HG03521 (cell line): ENCODE data around the gene VWA8.

Experiments used
- ATAC-seq: cut with Tn5 transposase; IDR thresholded peaks from one replicate; pipeline ENCODE4 v1.9.1; 2021; ENCODE audit warnings: mild to moderate bottlenecking, moderate library complexity; ENCODE audit not compliant: unreplicated experiment

Gene VWA8

DNA sequence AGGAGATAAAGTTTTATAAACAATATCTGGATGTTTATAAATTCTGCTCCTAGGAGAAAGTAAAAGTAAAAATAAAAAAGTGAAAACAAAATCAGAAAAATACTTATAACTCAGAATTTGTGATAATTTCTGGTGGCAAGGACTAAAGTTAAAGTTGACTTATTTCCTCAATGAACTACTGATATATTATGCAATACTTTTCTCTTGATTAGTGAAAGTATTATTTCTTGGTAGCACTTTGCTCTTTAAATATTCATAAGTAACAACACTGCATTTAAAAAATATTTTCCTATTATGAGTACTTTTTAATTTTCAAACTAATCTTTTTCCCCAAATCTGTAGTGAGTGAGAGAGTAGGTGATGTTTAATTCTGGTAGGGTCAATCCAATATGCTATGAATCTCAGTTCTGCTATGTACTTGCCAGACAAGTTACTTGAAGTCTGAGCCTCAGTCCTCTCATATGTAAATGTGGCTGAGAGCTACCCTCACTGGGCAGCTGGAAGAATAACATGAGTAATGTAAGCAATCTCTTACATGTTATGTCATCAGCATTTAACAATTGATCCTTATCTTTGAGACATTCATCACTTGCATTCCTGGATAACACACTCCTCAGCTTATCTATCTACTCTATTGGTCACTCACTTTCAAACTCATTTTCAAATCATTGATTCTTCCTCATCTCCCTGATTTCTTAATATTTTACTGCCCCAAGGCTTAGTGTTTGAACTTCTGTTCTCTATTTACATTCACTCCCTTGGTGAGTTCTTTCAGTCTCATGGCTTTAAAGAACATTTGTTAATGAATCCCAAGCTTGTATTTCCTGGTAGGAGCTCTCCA is 264.5 kb downstream of the VWA8 start:
- no peak for ATAC-seq

DNA sequence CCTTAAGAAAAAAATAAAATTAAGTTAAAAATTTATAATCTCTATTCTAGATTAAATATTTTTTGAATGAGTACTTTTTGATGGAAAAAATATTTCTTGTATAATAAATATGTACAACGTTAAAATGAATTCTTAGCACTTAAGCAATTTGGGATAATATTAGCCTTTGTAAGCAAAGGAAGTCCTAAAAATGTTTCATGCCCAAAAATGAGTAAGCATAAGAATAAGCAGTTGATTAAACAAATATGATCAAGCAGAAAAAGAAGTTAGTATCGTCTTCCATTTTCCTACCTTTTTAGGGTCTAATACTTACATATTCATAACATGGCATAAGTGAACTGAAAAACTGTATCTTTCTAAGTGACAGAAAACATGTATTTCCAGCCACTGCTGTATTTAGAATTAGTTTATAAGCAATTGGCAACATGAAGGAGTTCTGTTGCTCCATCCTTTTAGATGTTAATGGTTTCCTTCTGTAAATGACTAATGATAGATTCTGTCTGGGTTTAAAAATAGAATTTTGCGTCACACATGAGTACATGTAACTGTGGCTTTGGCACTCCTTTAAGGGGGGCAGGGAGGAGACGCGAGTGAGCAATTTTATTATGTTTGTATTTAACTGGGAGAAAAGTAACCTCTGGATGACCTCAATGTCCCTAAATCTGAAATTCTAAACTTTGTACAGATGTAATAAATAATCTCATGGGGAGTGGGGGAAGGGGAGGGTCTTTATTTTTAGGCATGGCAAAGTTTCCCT is 266.2 kb downstream of the VWA8 start:
- ATAC-seq, result no peak

DNA sequence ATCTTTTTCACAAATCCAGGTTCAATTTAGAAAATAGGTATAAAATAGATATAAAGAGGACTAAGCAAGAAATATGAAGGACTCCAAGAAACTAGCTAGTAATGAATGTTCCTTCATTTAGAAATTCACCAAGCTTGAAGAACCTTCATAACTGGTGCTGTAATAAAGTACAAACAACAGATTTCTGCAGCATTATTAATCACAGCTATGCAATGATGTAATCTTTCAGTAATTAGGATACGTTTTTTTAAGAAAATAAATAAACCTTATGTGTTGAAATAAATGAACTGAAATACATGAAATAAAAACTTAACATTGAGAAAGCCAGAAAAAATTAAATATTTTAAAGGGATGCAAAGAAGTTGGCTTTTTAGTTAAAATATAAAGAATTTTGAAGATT is 267.5 kb downstream of the VWA8 start:
- ATAC-seq, result no peak

DNA sequence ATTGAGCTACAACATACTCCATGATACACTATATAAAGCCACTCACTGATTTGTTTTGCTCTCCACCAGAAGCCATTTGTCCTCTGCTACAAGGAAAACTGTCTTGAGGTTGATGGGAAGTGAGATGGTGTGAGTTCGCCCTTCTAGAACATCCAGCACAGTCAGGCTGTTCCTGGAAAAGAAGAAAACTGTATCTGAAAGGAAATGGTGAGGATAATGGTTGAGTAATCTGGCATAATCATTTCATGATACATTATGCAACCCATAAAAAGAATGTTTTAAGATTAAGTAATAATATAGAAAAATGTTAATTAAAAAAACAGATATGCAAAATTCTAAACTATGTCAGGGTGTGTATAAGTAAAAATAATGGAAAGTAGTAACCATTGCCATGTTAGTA is 269.6 kb downstream of the VWA8 start:
- no peak for ATAC-seq

DNA sequence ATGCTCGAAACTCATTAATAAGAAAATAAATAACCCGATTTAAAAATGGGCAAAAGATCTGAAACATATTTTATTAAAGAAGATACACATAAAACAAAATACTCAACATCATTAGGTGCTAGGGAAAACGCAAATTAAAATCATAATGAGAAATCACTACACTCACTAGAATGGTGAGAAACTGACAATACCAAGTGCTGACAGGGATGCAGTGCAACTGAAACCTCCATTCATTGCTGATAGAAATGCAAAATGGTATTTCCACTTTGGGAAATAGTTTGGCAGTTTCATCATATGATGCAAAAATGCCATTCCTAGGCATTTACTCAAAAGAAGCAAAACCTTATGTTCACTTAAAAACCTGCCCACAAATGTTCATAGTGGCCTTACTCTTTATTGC is 278.1 kb downstream of the VWA8 start:
- ATAC-seq, result no peak

DNA sequence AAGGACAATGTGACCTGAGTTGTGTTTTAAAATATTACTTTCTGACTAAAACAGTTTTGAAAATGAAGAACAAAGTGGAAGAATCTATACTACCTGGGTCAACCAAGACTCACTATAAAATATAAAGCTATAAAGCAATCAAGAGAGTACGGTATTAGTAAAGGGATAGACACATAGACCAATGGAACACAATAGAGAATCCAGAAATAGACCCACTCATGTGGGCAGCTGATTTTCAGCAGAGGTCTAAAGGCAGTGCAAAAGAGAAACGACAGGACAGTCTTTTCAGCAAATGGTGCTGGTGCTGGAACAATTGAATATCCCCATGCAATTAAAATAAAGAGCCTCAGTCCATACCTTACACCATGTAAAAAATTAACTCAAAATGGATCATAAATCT is 278.9 kb downstream of the VWA8 start:
- no peak for ATAC-seq

DNA sequence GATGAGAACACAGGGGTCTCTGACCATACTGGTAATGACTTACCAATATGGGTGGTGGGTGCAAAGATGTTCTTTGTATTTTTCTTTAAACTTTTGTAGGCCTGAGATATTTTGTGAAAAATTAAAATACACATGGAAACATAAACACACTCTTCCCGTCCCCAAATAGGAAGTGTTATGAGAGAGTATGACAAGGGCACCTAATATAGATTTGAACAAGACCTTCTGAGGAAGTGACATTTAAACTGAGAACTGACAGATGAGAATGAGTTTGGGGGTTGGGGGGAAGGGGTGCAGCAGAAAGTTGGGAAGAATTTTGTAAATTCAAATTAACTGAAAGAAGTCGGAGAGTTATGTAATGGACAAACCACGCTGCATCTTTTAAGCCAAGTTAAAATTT is 279.3 kb downstream of the VWA8 start:
- ATAC-seq, result no peak

DNA sequence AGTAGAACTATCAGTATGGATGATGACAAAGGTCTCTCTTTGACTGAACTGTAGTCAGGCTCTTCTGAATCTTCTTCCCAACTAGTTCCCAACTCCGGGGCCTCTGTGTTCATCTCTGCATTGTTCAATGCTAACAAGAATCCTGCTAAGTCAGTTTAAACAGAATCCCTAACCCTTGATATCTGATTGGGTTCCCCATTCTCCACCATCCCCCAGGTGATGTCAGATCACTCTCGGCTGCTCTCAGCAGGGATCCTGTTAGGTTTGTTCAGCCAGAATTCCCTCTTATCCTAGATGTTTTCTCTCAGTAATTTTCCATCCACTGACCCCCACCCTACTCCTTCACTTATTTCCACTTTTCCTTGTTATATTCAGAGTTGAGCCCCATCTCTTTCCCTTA is 280.0 kb downstream of the VWA8 start:
- ATAC-seq, result no peak

DNA sequence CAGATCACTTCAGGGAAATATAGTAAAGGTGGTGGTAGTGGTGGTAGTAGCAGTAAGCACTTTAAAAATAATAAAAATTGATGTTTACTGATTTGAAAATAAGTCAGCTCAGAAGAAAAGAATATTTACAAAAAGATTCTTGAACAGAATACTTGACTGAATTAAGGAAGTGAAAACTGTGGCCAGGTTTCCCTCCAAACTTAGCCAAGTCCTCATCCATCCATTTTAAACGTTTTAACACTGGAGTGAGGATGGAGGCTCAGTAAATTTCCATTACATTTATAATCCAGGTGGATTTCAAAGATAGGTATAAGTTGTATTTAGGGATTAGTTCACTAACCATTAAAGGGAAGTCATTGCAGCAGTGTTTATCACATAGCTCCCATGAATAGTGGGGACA is 282.1 kb downstream of the VWA8 start:
- no peak for ATAC-seq

DNA sequence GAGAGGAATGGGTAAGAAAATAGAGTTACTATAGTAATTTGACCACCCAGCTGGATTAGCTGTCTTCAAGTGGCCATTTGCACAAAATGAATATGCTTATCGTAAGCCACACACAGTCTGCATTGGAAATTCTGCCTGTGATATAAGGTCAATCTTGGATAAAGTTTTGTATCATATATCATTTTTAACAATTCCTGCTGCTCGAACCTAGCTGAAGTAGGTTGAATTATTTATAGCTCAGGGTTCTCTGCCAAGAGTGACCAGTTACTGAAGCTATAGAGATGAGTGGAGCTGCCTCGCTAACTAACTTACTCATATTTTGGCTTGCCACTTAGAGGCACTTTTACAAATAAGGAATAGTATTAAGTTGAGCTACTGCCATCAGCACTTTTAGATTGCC is 282.7 kb downstream of the VWA8 start:
- no peak for ATAC-seq

DNA sequence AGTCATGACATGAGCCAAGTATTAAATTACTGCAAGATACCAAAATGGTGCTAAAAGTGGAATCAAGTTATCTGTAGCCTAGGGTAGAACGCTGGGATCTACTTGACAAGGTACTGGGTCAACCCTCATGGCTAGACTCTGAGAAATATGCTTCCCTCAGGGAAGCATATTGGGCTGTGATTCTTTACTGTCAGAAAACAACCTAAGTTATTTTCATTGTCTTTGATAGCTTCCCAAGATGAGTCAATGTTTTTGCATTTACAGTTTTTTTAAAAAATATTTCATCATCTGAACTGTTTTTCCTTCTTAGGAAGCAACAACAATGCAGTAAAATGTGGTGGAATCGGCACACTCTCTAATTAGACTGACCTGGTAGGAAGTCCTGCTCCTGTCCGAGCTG is 285.6 kb downstream of the VWA8 start:
- no peak for ATAC-seq

DNA sequence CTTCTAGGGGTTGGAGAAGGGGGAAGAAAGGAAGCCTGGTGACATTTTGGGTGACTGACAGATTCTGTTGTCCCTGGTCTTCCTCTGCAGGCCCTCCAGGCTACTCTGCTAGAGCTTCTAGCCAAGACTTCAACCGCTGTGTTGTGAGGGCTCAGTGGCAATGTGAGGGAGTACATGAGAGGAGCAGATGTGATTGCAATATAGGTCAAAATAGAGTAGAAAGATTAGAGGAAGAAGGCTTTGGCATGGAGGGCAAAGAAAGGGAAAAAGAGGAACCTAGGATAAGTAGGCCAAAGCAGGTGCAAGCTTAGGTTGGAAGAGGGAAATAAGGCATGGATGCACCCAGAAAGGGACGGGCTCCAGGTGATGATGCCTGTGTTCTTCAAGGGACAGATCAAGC is 286.7 kb downstream of the VWA8 start:
- ATAC-seq, result no peak

DNA sequence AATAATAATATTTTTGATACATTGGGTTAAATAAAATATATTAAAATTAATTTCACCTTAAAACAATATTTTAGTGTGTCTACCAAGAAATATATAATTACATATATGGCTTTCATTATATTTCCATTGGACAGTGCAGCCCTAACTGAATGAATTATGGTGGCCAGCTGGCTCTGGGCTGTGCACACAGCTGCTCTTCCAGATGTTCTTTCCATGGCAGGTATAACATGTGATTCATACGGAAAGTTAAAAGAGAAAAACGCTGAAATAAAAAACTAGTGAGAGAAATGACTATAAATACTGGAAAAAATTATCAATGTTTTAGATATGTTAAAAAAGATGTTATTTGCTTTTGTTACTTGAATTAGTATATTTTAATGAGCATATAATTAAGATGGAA is 287.3 kb downstream of the VWA8 start:
- ATAC-seq, result no peak

DNA sequence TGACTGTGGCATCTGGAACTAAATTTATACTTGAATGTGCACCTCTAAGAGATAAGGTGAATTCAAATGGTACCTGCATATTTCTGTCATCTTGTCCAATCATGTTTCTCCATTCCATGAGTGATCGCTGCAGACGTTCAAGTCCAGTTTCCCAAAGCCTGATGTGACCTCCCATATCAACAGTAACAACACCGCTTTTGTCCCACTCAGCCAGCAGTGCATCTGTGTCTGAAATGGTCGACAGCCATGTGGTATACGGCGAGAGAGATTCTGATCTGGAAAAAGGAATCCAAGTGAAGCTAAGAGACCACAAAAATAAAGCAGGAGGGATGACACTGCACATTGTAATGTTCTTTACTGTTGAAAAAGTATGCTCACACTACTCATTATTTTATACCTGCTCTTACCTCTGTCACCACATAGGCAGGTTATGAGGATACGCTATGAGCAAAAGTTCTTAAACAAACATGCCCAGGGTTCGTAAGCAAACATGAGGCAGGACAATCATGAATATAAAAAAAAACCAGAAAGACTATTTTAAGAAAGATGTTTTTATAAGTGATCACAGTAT is 290.0 kb downstream of the VWA8 start:
- no peak for ATAC-seq

DNA sequence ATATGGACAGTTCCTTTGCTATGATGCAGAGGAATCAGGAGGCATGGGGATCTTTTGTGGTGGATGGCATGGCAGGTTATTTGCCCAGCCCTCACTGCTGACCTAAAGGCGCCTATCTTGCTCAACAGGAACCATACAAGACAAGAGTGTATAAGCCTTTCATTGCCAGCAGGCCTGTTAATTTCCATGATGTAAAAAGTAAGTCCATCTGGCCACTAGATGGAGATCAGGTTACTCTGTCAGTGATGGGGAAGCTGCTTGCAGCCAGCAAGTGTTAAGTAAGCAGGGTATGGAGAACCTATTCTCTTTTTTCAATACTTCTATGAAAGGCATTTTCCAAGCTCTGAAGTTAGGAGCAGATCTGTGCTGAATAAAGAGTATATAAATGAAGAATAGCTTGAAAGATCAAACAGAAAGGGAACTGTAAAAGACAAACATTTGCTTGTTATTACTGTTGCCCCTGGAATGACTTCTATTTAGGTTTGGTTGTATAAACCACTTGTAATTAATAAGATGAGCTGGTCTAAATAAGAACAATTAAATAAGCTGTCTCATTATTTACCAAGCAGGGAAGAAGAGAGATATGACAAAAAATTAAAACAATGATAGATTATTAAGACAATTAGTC is 292.7 kb downstream of the VWA8 start:
- no peak for ATAC-seq

DNA sequence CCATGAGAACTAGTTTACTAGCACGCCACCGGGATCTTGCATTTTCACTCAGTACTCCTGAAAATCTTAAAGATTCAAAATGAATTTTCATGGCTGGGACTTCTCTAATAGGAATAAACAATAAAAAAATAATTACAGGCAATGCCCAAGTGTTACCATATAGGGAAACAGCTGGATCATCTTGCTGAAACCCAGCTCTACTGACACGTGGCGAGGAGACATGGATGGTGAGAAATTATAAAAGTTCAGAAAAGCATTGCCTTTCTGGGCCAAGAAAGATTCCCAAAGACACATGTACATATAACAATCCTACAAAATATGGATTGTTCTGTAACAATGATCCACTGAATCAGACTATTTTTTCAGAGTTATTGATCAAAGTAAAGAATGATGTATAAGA is 294.3 kb downstream of the VWA8 start:
- no peak for ATAC-seq

DNA sequence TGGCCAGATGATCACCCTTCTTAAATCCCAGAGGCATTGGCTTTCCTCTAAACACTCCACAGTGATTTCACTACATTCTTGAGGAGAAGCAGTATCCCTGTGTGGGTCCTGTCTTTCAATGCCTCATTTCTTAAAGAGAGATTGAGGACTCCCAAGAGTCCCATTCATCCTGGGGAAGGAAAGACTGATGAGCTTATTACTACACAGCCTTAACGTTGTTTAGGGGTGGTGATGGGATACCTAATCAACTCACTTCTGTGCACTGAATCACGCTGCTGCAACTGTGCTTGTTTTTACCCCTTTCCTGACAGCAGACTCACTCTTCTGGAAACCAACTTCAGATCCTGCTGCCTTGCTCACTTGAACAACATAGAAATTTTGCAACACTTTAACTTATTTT is 300.5 kb downstream of the VWA8 start:
- no peak for ATAC-seq

DNA sequence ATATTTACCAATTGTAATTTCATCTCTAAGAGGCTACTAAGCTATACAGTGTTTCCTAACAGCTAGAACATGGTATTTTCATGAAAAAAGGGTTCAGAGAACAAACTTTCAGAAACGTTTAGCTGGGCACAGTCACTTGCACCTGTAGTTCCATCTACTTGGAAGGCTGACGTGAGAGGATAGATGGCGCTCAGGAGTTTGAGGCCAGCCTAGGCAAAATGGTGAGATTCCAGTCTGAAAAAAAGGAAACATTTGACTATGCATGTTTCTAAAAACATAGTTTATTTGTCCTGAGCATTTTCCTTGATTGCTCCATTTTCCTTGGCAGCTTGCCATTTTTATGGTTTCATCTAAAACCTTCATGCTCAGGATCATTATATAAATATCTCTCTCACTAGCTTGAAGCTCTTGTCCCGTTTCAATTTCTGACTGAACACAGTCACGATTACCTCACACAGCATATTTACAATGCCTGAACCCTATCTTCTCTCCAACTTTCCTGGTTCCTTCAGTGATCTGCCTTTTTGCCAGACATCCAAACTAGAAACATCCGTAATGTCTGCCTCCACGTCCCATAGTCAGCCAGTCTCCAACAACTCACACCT is 302.8 kb downstream of the VWA8 start:
- no peak for ATAC-seq

DNA sequence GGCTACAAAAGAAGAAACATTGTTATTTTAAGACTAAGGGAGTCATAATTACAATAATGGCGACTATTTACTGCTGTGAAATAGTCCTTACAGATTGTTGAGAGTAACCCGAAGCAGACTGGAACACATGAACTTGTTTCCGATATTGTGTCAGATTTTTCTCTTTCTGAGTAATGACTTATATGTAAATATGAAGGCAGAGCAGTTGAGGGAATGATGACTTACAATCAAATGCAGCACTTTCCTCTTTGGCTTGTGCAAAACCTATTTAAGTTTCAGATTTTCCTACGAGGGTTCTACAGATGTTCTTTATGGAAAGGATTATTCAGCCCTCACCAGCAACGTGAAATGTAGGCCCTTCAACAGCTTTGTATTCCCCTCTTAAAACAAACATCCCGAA is 304.9 kb downstream of the VWA8 start:
- no peak for ATAC-seq

DNA sequence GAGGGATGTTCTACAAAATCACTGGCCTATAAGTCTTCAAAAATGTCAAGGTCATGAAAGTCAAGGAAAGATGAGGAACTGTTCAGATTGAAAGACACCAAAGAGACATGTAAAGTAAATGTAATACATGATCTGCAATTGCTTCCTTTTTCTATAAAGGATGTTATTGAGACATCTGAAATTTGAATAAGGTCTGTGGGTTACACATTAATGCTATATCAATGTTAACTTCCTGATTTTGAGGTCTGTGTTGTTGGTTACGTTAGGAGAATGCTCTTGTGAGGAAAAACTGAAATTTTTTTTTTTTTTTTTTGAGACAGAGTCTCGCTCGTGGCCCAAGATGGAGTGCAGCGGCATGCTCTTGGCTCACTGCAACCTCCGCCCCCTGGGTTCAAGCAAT is 306.1 kb downstream of the VWA8 start:
- ATAC-seq, result no peak

DNA sequence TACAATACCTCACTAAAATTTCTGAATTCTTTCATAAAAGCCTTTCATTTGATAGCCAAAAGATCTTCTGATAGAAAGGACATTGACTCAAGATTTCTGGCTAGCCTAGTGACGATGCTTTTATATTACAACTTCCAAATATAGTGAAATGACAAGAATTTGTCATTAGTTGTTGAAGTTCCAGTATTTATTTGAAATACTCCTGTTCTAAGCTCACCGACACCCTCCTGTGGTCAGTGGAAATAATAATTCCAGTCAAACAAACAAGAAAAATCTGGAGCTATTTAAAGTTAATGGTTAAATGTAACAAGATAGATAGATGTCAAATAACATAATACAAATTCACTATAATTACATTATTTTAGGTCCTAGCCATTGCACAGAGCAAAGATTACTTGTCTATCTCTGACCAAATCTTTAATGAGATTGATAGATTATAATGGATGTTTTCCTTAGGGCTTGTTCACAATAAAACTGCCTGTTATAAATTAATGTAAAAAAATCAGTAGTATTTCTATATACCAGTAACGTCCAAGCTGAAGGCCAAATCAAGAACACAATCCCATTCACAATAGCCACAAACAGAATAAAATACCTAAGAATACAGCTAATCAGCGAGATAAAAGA is 308.1 kb downstream of the VWA8 start:
- no peak for ATAC-seq
